DLD1 (cell line): ENCODE measurements around the gene TRPV5.

Source experiments
- in situ Hi-C: cut with HindIII; loops from 2 replicates; pipeline ENCODE4 v1.10.0; 2017; ENCODE audit warnings: low sequenced_read_pairs

Gene TRPV5

DNA sequence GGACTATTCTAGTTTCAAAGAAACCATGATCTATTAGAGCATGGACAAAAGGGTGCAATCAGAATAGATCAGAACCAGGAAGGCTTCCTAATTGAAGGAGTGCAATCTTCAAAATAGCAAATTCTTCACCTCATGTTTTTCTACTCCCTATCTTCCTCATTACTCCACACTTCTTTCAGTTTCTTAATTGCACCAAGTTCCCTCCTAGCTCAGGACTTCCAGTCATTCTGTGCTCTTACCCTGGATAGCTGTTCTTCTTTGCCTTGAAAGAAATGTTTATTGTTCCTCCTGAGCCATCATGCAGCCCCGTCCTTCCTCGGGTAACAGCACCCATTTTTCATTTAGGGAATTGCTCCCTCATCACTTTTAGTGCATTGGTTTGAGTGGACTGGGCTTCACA is 23.1 kb downstream of the TRPV5 start:
- in situ Hi-C loops, result no loop called here

DNA sequence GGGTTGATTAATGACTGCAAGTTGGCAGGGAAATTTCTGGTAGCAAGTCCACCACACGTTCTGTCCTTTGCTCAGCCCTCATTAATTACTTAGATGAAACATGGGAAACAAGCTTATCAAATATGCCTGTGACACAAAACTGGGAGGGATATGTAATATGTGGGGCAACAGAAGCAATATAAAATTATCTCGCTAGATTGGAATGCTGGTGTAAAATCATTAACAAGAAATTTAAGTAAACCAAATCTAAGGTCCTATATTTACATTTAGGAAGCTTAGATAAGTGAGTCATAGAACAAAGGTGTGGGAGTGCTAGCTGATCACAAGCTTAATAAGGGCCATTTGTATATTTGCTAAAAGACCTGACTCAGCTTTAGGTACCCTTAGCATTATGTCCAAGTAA is 23.5 kb downstream of the TRPV5 start:
- in situ Hi-C loops, result no loop called here

DNA sequence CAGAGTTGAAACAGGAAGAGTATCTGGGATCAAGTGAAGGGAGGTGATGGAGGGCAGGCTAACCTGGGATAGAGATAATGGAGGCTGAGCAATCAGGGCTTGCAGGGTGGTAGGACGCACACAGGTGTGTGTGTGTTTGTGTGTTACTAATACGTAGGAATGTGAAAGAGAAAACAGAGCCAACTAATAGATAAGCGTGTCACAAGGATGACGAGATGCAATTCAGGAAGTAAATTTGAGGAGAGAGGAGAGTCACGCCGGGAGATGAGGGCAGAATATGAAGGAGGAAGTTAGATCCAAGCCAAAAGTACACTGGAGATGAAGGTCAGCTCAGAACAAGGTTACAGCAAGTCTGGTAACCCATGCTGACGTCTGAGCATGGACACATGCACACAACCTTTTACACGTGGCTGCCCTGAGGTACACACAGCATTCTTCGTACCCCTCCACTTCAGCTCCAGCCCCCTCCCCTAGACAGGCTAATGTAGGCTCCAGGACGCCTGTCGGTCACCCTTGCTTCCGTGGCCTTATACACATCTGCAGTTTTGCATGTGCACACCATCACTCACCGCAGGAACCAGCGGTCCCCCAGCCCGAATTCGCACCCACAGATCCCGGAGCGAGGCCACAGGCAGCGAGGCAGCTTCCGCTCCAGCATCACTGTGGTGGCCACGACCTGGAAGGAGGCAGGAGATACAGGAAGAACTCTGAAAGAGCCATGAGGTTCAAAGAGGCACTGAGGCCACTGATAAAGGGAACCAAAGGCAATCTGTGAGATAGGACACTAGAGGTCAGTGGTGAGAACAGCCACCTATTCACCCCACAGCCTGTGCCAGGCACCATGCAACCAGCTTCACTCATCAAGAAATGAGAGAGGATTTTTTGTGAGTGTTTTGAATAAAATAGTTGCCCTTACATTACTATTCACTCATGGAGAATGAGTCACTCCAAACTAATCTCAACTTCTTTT is 24.3 kb downstream of the TRPV5 start:
- in situ Hi-C loops, result no loop called here

GRCh38 chr7:142908290-142908689 is 25.3 kb downstream of the TRPV5 start:
- in situ Hi-C loops, result no loop called here

DNA sequence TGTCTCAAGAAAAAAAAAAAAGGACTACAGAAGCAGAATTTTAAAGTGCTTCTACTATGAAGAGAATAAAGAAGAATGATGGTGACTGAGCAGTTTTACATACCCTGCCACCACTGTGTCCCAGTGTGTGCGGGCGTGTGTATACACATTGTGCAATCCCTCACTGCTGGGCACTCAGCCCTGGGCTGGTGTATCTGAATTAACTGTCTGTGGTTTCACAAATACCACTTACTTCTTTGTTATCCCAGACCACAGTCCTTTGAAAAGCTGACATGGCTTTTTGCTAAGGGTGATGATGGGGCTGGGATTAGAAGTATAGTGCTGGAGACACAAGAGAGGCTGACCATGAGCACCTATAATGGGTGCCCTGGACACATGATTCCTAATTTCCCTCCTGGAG is 26.9 kb downstream of the TRPV5 start:
- in situ Hi-C loops, result no loop called here

GRCh38 chr7:142905759-142906158 is 27.8 kb downstream of the TRPV5 start:
- in situ Hi-C loops, result no loop called here

GRCh38 chr7:142904128-142904527 is 29.4 kb downstream of the TRPV5 start:
- in situ Hi-C loops, result no loop called here

DNA sequence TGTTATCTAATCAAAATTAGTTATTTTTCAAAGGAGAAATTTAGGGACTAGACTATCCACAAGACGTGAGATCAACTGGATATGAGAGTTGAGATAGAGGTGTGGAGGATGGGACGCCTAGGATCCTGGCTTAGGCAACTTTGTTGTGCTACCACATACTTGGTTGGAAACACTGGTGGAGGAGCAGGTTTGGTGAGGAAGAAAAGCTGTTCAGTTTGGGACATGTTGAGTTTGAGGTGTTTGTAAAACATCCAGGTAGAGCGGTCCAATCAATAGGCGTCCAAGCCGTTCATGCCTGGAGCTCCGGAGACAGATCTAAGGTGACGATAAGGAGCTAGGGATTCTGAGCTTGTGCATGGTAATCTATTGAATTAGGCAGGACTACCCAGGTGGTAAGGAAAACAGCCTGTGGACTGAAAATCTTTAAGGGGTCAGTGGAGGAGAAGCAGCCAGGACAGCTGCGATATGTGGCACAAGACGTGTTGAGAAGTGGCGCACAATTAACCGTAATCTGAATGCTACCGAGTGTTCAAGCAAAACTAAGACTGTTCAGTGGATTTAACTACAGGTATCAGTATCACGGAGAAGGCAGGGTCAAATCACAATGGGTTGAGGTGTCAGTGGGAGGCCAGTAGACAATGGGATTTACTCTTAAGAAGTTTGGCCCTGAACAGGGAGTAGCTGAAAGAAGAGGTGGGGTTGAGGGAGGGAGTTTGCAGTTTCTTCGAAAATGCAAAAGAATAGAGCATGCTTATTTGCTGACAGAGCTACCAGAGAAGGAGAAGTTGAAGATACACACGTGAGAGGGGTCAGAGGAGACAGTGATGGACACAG is 31.9 kb downstream of the TRPV5 start:
- in situ Hi-C loops, result no loop called here

DNA sequence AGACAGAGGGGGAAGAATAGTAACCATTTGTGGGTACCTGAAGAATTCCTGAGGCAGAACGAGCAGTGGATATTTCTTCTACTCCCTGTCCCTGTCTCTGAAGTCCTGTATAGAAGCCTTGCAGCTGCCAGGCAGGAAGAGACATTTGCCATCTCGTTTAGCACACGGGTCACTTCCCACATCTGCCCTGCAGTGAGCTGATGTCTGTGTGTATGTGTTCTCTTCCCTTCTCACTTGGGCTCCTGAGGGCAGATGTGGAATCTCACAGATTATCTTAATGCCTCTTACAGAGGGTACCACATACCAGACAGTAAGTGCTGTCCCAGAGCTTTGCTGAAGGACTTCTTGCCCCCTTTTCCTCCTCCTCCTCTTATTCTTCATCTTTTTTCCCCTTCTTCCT is 33.9 kb downstream of the TRPV5 start:
- in situ Hi-C loops, result no loop called here

- in situ Hi-C loops, result no loop called here
Observed at GRCh38 chr7:142898377-142899170, 35.0 kb downstream of the TRPV5 start.

DNA sequence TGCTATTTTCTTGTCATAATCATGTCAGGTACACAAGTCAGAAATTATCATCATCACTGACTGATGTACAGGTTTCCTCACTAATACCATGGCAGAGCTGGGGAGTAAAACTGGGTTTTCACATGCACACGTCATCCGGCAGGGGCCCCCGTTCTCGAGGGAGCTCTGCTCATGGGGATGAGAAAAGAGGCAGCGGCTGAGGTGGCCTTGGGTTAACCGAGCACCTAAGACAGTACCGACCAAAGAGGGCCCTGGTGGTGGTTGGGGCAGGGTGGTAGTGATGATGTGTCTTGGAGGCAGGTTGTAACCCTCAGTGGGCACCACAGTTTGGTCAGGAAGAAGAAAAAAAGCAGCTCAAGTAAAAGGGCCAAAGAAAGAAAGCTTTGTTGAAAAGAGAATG is 35.9 kb downstream of the TRPV5 start:
- in situ Hi-C loops, result no loop called here

DNA sequence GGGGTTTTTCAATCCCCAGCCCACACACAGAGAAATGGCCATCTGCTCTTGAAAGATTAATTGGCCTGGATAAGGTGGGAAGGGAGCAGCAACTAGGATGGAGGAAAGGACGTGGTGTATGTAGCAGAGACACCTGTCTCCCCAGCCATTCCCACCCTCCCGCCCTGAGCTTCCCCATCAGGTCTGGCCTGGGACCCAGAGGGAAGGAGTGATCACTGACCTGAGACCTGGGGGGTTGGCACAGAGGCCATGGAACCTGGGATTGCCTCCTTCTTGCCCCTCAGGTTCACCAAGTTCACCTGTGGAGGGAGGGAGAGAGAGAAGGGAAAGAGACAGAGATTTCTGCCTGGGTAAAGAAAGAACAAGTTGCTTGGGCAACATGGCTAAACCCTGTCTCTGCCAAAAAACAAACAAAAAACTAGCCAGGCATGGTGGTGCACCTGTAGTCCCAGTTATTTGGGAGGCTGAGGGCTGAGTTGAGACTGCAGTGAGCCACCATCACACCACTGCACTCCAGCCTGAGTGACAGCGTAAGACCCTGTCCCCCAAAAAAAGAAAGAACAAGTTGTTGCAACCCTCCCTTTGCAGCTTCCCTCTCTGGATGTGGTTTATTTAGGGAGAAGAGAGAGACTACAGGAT is 36.7 kb downstream of the TRPV5 start:
- in situ Hi-C loops, result no loop called here

GRCh38 chr7:142896151-142896550 is 37.4 kb downstream of the TRPV5 start:
- in situ Hi-C loops, result no loop called here

DNA sequence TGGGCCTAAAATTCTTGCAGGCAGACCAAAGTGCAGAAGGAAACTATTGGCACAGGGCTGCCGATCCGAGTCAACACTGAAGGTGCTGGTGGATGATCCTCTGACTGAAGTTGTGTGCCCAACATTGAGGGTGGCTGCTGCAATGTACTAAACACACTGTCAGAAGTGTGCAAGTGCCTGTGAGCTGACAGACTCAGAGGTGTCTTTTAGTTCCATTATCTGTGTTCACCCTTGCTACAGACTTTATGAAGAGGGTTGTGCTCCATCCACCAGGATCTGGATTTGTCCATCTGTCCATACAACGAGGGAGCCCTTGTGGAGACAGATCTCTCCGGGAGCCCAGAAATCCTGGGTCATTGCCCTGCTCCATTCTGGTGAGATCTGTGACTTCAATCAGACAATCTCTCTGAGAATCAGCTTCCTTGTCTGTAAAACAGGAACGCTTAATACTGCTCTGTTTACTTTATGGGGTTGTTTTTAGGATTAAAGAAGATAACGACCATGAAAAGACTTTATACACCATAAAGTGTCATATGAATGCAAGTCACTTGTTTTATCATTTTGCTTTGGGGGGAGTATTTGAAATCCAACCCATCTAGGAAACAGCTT is 38.5 kb downstream of the TRPV5 start:
- in situ Hi-C loops, result no loop called here

DNA sequence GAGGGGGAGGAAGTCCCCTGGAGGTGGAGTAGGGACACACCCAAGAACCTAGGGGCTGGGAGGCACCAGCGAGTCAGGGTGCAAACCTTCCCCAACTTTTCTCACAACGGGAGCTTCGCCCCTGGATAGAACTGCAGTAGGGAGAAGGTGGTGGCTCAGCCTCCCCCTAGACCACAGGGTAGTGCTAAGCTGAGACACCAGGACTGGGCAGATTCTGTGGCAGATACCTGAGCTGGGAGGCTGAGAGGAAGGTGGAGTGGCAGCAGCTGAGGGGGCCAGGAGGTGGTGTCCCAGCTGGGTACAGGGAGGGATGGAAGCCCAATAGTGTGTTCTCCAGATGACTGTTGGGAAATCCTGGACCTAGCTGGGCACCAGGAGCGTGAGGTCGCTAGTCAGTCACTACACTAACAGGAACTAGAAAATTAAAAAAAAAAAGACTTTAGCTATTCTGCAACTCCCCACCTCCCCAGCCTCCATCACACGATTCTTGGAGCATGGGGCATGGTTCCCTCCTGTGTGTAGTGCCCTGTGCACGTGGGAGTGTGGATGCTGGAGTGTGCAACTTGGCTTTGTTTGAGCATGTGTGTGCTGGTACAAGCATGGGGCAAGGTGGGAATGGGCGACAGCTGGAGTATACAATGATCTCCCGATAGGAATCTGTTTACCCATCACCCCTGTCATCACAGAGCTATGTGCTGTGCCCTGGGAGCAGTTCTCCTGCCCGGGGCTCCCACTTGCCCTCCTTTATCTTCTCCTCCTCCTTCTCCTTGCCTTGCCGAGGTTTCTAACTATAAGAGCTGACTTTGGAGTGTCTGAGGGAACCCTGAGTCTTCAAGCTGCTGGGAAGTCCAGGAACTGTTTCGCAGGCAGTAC is 39.2 kb downstream of the TRPV5 start:
- in situ Hi-C loops, result no loop called here

DNA sequence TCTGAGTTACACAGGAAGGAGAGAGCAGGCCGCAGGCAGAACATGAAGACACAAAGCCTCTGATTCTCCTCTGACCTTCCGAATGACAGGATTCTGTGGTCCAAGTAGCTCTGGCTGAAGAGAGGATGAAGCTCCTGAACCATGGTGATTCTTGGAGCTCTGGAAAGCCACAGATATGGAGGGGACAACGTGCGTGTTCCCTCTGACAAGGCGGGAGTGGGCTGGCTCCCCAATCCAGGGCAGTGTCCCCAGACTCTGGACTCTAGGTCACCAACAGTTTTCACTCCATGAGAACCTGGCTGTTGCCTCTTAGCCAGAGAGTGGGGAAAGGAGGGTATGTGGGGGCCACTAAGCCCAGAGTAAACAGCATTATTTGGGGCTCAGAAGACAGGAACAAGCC is 40.6 kb downstream of the TRPV5 start:
- in situ Hi-C loops, result no loop called here

DNA sequence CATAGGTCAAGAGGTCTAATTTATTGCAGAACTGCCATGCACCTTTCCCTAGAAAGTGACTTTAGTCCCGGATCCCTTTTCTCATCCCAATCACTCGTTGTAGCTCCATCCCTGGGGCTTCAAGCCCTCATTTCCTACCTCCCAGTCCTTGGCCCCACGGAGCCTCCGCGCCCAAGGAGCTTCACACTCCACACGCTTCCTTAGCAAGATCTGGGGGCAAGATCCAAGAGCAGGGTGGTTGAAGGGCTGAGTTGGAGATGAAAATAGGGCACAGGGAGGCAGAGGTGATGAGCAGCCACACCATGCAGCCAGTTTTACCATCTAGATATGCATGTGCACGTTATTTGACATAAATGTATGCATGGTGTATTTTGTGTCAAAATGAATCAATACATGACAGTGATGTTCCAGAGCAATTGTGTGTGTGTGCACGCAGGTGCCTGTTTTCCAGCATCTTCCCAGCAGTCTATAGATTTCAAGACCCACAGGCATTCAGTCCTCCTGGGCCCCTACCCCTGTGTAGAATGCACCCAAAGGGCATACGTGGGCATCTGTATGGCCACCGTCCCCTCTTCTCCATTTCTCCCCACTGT is 42.0 kb downstream of the TRPV5 start:
- in situ Hi-C loops, result no loop called here

DNA sequence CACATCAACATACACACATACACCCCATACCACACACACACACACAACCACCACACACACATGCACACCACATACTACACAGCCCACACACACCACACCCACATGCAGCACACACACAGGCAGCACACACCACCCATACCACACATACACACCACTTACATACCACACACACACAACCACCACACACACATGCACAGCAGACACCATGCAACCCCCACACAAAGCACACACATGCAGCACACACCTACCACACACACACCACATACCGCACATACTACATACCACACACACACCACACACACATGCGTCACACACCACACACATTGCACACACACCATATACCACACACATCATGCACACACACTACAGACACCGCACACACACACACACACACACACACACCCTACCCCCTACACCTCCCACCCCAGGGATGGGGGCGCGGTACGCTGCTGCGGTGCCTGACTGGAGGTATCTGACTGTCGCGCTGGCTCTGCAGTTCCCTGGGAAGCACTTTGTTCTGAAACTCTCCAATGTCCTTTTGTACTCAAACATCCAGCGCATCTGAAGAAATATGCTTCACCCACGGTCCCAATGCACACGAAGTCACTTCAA is 42.6 kb downstream of the TRPV5 start:
- in situ Hi-C loops, result no loop called here
